Left ventricle myocardium inferior (tissue), 1 donor: ENCODE data around the gene MMGT1. TPM values are rescaled to one million over a fixed set of nuclear protein-coding genes. Genes with fewer than 3 reads are reported as not detected.
"Not testable (repeated sequence)": the region's sequence is repeated elsewhere in the genome, so short reads cannot be mapped to it uniquely, and the experiment has no call there.

Source experiments
- DNase-seq: peaks from one replicate; pipeline ENCODE4 v3.0.0-alpha.2; 2020
- H3K27ac ChIP-seq: fragments of 200-600 bp; replicated peaks from 2 replicates; pipeline ENCODE4 v1.8.0; 2021
- H3K27me3 ChIP-seq: fragments of 200-600 bp; 2 replicates; pipeline ENCODE4 v1.8.0; 2021; ENCODE audit warnings: low read depth
- H3K36me3 ChIP-seq: fragments of 200-600 bp; 2 replicates; pipeline ENCODE4 v1.8.0; 2021
- H3K4me1 ChIP-seq: fragments of 200-600 bp; 2 replicates; pipeline ENCODE4 v1.8.0; 2021
- H3K4me3 ChIP-seq: fragments of 200-600 bp; 2 replicates; pipeline ENCODE4 v1.8.0; 2021; ENCODE audit warnings: mild to moderate bottlenecking, moderate library complexity
- H3K9me3 ChIP-seq: fragments of 200-600 bp; replicated peaks from 2 replicates; pipeline ENCODE4 v1.8.0; 2021
- intact Hi-C: fragments of 100-400 bp; cut with micrococcal nuclease; formaldehyde crosslinking; loops from one replicate; pipeline ENCODE4 v1.11.0; 2022
- total RNA-seq: library from RNA; stranded (reverse); fragmentation: NEBNext Ultra II Directional; extraction: Animal tissue kit (Norgen Biotek cat#: 25700); gene quantifications from one replicate; pipeline ENCODE4 v1.2.1, GENCODE V29; 2021
- TF ChIP-seq, protein P1 (sequence below): fragments of 200-600 bp; IDR thresholded peaks from 2 replicates; pipeline ENCODE4 v1.8.0; 2021; ENCODE audit warnings: antibody characterized with exemption, mild to moderate bottlenecking, borderline replicate concordance
- donor health status: DM: no; HTN: yes; CAD: no; lungs with severe emphysema.

Gene MMGT1
- total RNA-seq, 1 donor from 2014 or later, result 25.3 TPM

- Histone ChIP-seq H3K36me3 (no peaks in the 10 kb centered on the region), H3K27ac (no peak overlapping the region), H3K4me1 (no peaks in the 10 kb centered on the region), H3K27me3 (no peaks in the 10 kb centered on the region), H3K4me3 (no peak overlapping the region), H3K9me3 (no peaks in the 10 kb centered on the region)
- intact Hi-C loops, result no loop called here
- TF ChIP-seq, protein P1, sequence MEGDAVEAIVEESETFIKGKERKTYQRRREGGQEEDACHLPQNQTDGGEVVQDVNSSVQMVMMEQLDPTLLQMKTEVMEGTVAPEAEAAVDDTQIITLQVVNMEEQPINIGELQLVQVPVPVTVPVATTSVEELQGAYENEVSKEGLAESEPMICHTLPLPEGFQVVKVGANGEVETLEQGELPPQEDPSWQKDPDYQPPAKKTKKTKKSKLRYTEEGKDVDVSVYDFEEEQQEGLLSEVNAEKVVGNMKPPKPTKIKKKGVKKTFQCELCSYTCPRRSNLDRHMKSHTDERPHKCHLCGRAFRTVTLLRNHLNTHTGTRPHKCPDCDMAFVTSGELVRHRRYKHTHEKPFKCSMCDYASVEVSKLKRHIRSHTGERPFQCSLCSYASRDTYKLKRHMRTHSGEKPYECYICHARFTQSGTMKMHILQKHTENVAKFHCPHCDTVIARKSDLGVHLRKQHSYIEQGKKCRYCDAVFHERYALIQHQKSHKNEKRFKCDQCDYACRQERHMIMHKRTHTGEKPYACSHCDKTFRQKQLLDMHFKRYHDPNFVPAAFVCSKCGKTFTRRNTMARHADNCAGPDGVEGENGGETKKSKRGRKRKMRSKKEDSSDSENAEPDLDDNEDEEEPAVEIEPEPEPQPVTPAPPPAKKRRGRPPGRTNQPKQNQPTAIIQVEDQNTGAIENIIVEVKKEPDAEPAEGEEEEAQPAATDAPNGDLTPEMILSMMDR, result no peak
- no peak for DNase-seq
Measured at GRCh38 chrX:135927897-135928296, 45.9 kb downstream of the MMGT1 start.

GRCh38 chrX:135923353-135923752, 50.4 kb downstream of the MMGT1 start:
- DNase-seq, result no peak
- intact Hi-C loops, result no loop called here

GRCh38 chrX:135920516-135920915, 53.3 kb downstream of the MMGT1 start:
- intact Hi-C loops, H3K9me3 ChIP-seq, H3K36me3 ChIP-seq, H3K27ac ChIP-seq, H3K4me3 ChIP-seq, H3K4me1 ChIP-seq, H3K27me3 ChIP-seq, DNase-seq: not testable (repeated sequence)

More at GRCh38 chrX:135923353-135923752, 50.4 kb downstream of the MMGT1 start:
- no peaks in the 10 kb centered on the region for H3K4me1 ChIP-seq
- H3K27ac ChIP-seq, result no peak overlapping the region
- H3K36me3 ChIP-seq, result no peaks in the 10 kb centered on the region
- TF ChIP-seq, protein P1, result no peak
- H3K27me3 ChIP-seq, result no peaks in the 10 kb centered on the region
- no peak overlapping the region for H3K4me3 ChIP-seq
- no peaks in the 10 kb centered on the region for H3K9me3 ChIP-seq

GRCh38 chrX:135914404-135914803, 59.4 kb downstream of the MMGT1 start:
- DNase-seq, result no peak
- no peaks in the 10 kb centered on the region for H3K27me3 ChIP-seq
- H3K27ac ChIP-seq, result no peak overlapping the region
- intact Hi-C loops, result no loop called here
- TF ChIP-seq, protein P1, result no peak
- no peak overlapping the region for H3K4me3 ChIP-seq
- H3K4me1 ChIP-seq, result no peaks in the 10 kb centered on the region
- H3K36me3 ChIP-seq, result no peaks in the 10 kb centered on the region
- H3K9me3 ChIP-seq, result no peaks in the 10 kb centered on the region

Other genes with a start within 250 kb of the MMGT1 start
- not detected for gene CT45A3, start 205.8 kb downstream of the MMGT1 start, total RNA-seq
- not detected for gene CT45A5, start 188.5 kb downstream of the MMGT1 start, total RNA-seq
- gene CT45A6, start 171.2 kb downstream of the MMGT1 start, total RNA-seq, result not detected
- gene CT45A2, start 154.0 kb downstream of the MMGT1 start, total RNA-seq, result not detected
- gene CT45A7, start 136.7 kb downstream of the MMGT1 start, total RNA-seq, result not detected
- not detected for gene CT45A8, start 119.5 kb downstream of the MMGT1 start, total RNA-seq
- not detected for gene CT45A9, start 102.2 kb downstream of the MMGT1 start, total RNA-seq
- not detected for gene CT45A10, start 80.5 kb downstream of the MMGT1 start, total RNA-seq
- not detected for gene SAGE1, start 80.3 kb downstream of the MMGT1 start, total RNA-seq
- gene SLC9A6, start 11.4 kb upstream of the MMGT1 start, total RNA-seq, result 15.6 TPM
- 1,867 TPM for gene FHL1, start 173.5 kb upstream of the MMGT1 start, total RNA-seq